Spleen (tissue), 11 donors: ENCODE data around the gene MINDY4. TPM values are rescaled to one million over a fixed set of nuclear protein-coding genes. Genes with fewer than 3 reads are reported as not detected.
A peak's percentile ranks its signal among the peaks of the same experiment; 100 is the strongest.

Experiments used
- DNase-seq: peaks from one replicate; pipeline ENCODE4 v3.0.0-alpha.2; 2020
- H3K27ac ChIP-seq, 8 donors: fragments of 200-600 bp; sonication (generic) in 7 of 8; 1 replicate in 4 of 8; 2 replicates in 4 of 8; pipeline versions ENCODE4 v1.5.0 to v1.8.0; 2016 to 2021; ENCODE audit warnings: inconsistent platforms in 4 of 8, mild to moderate bottlenecking in 4 of 8, moderate library complexity in 1 of 8
- H3K27me3 ChIP-seq, 7 donors: fragments of 200-600 bp; sonication (generic) in 6 of 7; replicated peaks in 1 of 7; 1 replicate in 4 of 7; 2 replicates in 3 of 7; pipeline versions ENCODE4 v1.5.0 to v1.8.0; 2016 to 2021; ENCODE audit warnings: inconsistent platforms in 3 of 7, mild to moderate bottlenecking in 1 of 7
- H3K36me3 ChIP-seq, 6 donors: fragments of 200-600 bp; sonication (generic) in 5 of 6; 1 replicate in 4 of 6; 2 replicates in 2 of 6; pipeline versions ENCODE4 v1.5.0 to v1.8.0; 2016 to 2021; ENCODE audit warnings: inconsistent platforms in 2 of 6
- H3K4me1 ChIP-seq, 6 donors: fragments of 200-600 bp; sonication (generic) in 5 of 6; 1 replicate in 3 of 6; 2 replicates in 3 of 6; pipeline versions ENCODE4 v1.5.0 to v1.8.0; 2016 to 2021; ENCODE audit warnings: inconsistent platforms in 3 of 6
- H3K4me3 ChIP-seq, 8 donors: fragments of 200-600 bp; sonication (generic) in 7 of 8; 1 replicate in 4 of 8; 2 replicates in 4 of 8; pipeline versions ENCODE4 v1.5.0 to v1.8.0; 2016 to 2021; ENCODE audit warnings: inconsistent platforms in 4 of 8, mild to moderate bottlenecking in 4 of 8, moderate library complexity in 2 of 8
- H3K9me3 ChIP-seq, 8 donors: fragments of 200-600 bp; sonication (generic) in 7 of 8; 1 replicate in 4 of 8; 2 replicates in 4 of 8; pipeline versions ENCODE4 v1.5.0 to v1.8.0; 2016 to 2021; ENCODE audit warnings: inconsistent platforms in 4 of 8
- CTCF ChIP-seq, 11 experiments: fragments of 200-600 bp in 7 of 11; fragments of 450-650 bp in 4 of 11; sonication (generic) in 4 of 11; IDR thresholded peaks in 8 of 11; conservative IDR thresholded peaks in 3 of 11; 1 replicate in 7 of 11; 2 replicates in 4 of 11; pipeline versions ENCODE4 v1.4.0 to v1.8.0; 2016 to 2021; ENCODE audit warnings: antibody characterized with exemption in 11 of 11, inconsistent platforms in 4 of 11, mild to moderate bottlenecking in 1 of 11
- POLR2A ChIP-seq, 3 donors: fragments of 450-650 bp; IDR thresholded peaks; one replicate each; pipeline ENCODE4 v1.5.1; 2017; ENCODE audit warnings: antibody characterized with exemption in 3 of 3, mild to moderate bottlenecking in 1 of 3
- POLR2AphosphoS5 ChIP-seq, 3 donors: sonication (generic); formaldehyde crosslinking; IDR thresholded peaks; one replicate each; pipeline ENCODE4 v1.5.1; 2017; ENCODE audit warnings: antibody characterized with exemption in 3 of 3
- WGBS, 5 donors: extraction: QIAGEN DNeasy Blood & Tissue Kit in 3 of 5; methylation state at CpG; one replicate each; pipeline versions ENCODE4 v1.1.5 to v1.1.7; 2013 to 2018; 5-methylcytosine and 5-hydroxymethylcytosine counted together
- intact Hi-C: fragments of 100-400 bp; cut with DNase I; formaldehyde crosslinking; loops from one replicate; pipeline ENCODE4 v1.15.0; 2023; ENCODE audit warnings: low total_unique reads
- polyA plus RNA-seq, 3 donors: library from polyadenylated mRNA; stranded (reverse); fragments of 200-250 nt; gene quantifications; one replicate each; pipeline ENCODE4 v1.2.1, GENCODE V29; 2013
- total RNA-seq, 7 donors: library from RNA; depleted of rRNA in 3 of 7; stranded (reverse); fragments of >200 nt in 3 of 7; fragmentation: NEBNext Ultra II Directional in 4 of 7; extraction: Animal tissue kit (Norgen Biotek cat#: 25700) in 4 of 7; gene quantifications; one replicate each; pipeline versions ENCODE4 v1.1.0 to v1.2.1, GENCODE V29; 2016 to 2021
- donor health status: healthy with polysubstance abuse.
- donor health status: DM: no; HTN: no; CAD: no; lungs with moderate emphysema.
- donor health status: DM: no; HTN: no; CAD: no.
- donor health status: Bipolar disorder and iron deficiency.
- donor health status: healthy.
- donor health status: DM: no; HTN: no; CAD: no.
- donor health status: DM: yes; HTN: yes; CAD: no.

Gene MINDY4
- total and polyA plus RNA-seq, 10 donors = 0.63 to 7.0 (median 3.0) TPM

GRCh38 chr7:30844483-30844874 is 73.3 kb downstream of the MINDY4 start:
- intact Hi-C loops = no loop called here
- peak overlapping the region in 1 of 8 donors; percentile 68 for H3K27ac ChIP-seq
- 69 to 93% (median 87%) methylated on average over 3 to 4 of the region's 4 CpGs for WGBS, 5 donors

DNA sequence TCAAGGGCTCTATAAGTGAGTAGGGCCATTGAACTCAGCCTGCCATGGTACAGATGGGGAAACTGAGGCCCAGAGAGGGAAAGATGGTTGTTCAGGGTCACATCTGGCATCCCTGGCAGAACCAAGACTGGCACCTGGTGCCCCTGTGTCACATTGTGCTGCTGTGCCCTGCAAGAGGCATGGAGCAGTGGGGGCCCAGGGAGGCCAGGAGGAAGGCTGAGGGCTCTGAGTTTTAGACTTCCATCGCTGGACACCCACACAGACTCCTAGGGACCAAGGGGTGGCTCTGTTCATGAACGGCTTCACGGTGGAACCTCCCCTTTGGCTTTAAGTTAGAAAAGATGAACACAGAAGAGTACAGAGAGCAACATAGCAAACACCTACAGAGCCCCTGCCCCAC is 73.7 kb downstream of the MINDY4 start:
- TF ChIP-seq POLR2A (IDR thresholded peaks at IDR 0.05) = no peak
- no peak for TF ChIP-seq POLR2AphosphoS5 (IDR thresholded peaks at IDR 0.05)
- TF ChIP-seq CTCF (IDR thresholded peaks at IDR 0.05 in 8 of 11, conservative IDR thresholded peaks at IDR 0.05 in 3 of 11) = no peak
- Histone ChIP-seq H3K4me1 (peaks cover 2 to 30% (median 8%) of the 10 kb centered on the region in 6 donors), H3K4me3 (no peak overlapping the region), H3K27me3 (no peaks in the 10 kb centered on the region), H3K9me3 (no peaks in the 10 kb centered on the region), H3K27ac (peak overlapping the region in 3 of 8 donors; percentile 59 to 68 (median 63)), H3K36me3 (peaks cover 0 to 6% (median 0%) of the 10 kb centered on the region in 6 donors)
- 94 to 96% (median 96%) methylated on average over 3 of the region's 3 CpGs for WGBS, 5 donors
- intact Hi-C loops = no loop called here
- DNase-seq = no peak

More at GRCh38 chr7:30844483-30844874, 73.3 kb downstream of the MINDY4 start:
- peaks cover 2 to 30% (median 8%) of the 10 kb centered on the region in 6 donors for H3K4me1 ChIP-seq
- peak; percentile 48 for DNase-seq
- H3K36me3 ChIP-seq = peaks cover 0 to 11% (median 0%) of the 10 kb centered on the region in 6 donors
- no peaks in the 10 kb centered on the region for H3K9me3 ChIP-seq
- H3K27me3 ChIP-seq = no peaks in the 10 kb centered on the region
- no peak overlapping the region for H3K4me3 ChIP-seq
- TF ChIP-seq POLR2A (IDR thresholded peaks at IDR 0.05) (no peak), POLR2AphosphoS5 (IDR thresholded peaks at IDR 0.05) (no peak), CTCF (IDR thresholded peaks at IDR 0.05 in 8 of 11, conservative IDR thresholded peaks at IDR 0.05 in 3 of 11) (no peak)

DNA sequence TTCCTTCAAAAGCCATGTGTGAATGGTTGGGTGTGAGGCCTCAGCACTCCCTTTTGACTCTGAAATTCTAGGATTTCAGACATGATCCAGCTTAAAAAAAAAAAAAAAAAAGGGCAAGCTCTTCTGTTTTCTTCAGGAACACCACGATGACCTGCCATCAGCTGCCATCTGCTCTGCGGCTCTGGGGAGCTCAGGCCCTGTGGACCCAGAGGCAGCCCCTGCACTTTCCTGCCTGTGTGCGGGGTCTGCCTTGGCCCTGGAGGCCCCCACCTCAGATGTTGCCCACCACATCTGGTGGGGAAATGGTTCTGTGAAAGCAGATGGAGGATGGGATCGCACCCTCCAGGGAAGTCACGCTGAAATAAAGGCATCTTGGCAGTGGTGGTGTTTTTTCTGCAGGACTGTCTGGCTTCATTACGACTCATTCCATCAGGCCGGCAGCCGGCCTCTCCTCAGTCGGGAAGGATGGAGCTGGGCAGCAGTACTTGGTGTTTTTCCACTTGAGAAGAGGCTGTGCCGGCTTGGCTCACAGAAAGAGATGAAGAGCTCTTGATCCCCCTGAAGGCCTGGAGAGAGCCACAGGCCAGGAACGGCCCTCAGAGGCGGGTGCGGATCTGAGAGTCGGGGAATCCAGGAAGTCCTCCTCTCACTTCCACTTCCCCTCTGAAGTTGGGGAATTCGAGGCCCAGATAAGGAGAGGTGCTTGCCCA is 74.4 kb downstream of the MINDY4 start:
- Histone ChIP-seq H3K27ac (peak overlapping the region in 5 of 8 donors; percentile 4 to 68 (median 61)), H3K4me1 (peaks cover 2 to 30% (median 8%) of the 10 kb centered on the region in 6 donors), H3K36me3 (no peaks in the 10 kb centered on the region), H3K4me3 (no peak overlapping the region), H3K9me3 (no peaks in the 10 kb centered on the region), H3K27me3 (no peaks in the 10 kb centered on the region)
- intact Hi-C loops = no loop called here
- 50 to 83% (median 69%) methylated on average over 12 to 15 of the region's 15 CpGs for WGBS, 5 donors
- TF ChIP-seq POLR2A (IDR thresholded peaks at IDR 0.05) = no peak
- TF ChIP-seq POLR2AphosphoS5 (IDR thresholded peaks at IDR 0.05) = peak in 1 of 3 donors; percentile 65
- DNase-seq = peak; percentile 65

- Histone ChIP-seq H3K36me3 (no peaks in the 10 kb centered on the region), H3K27me3 (no peaks in the 10 kb centered on the region), H3K4me3 (no peak overlapping the region), H3K27ac (peak overlapping the region in 5 of 8 donors; percentile 4 to 68 (median 61)), H3K4me1 (peaks cover 2 to 30% (median 8%) of the 10 kb centered on the region in 6 donors), H3K9me3 (no peaks in the 10 kb centered on the region)
- DNase-seq = peak; percentile 42
- TF ChIP-seq CTCF (IDR thresholded peaks at IDR 0.05 in 8 of 11, conservative IDR thresholded peaks at IDR 0.05 in 3 of 11) = no peak
- no peak for TF ChIP-seq POLR2AphosphoS5 (IDR thresholded peaks at IDR 0.05)
- no peak for TF ChIP-seq POLR2A (IDR thresholded peaks at IDR 0.05)
- 85 to 91% (median 89%) methylated on average over 6 of the region's 6 CpGs for WGBS, 5 donors
- intact Hi-C loops = no loop called here
These were observed 75.2 kb downstream of the MINDY4 start for GRCh38 chr7:30846378-30846777.
